Chondrocyte (in vitro differentiated cells): ENCODE measurements around the gene OSER1. TPM values are rescaled to one million over a fixed set of nuclear protein-coding genes. Genes with fewer than 3 reads are reported as not detected.
"Not testable (repeated sequence)": the region's sequence is repeated elsewhere in the genome, so short reads cannot be mapped to it uniquely, and the experiment has no call there.

ENCODE experiments used
- DNase-seq: peaks from one replicate; pipeline ENCODE4 v3.0.0; 2021; ENCODE audit warnings: mixed read lengths, low spot score
- H3K27ac Mint-ChIP-seq: one replicate; pipeline ENCODE4 v1.8.0; 2021; ENCODE audit warnings: mild to moderate bottlenecking, moderate library complexity, mixed read lengths; ENCODE audit not compliant: unreplicated experiment
- H3K27me3 Mint-ChIP-seq: 2 replicates; pipeline ENCODE4 v1.8.0; 2021; ENCODE audit warnings: low read depth, mixed read lengths
- H3K36me3 Mint-ChIP-seq: 2 replicates; pipeline ENCODE4 v1.8.0; 2021; ENCODE audit warnings: low read depth, mixed read lengths
- H3K4me1 Mint-ChIP-seq: 2 replicates; pipeline ENCODE4 v1.8.0; 2021; ENCODE audit warnings: low read depth, mild to moderate bottlenecking, mixed read lengths
- H3K4me3 Mint-ChIP-seq: one replicate; pipeline ENCODE4 v1.8.0; 2021; ENCODE audit warnings: mild to moderate bottlenecking, moderate library complexity, mixed read lengths; ENCODE audit not compliant: unreplicated experiment
- H3K9me3 Mint-ChIP-seq: 2 replicates; pipeline ENCODE4 v1.8.0; 2021; ENCODE audit warnings: low read depth, mixed read lengths
- total RNA-seq: library from RNA; stranded (reverse); gene quantifications from 3 replicates; pipeline ENCODE4 v1.2.1, GENCODE V29; 2021
- TF ChIP-seq, protein P1 (sequence below): fragments of 200-600 bp; sonication (generic); IDR thresholded peaks from 2 replicates; pipeline ENCODE4 v1.5.0; 2021; ENCODE audit warnings: antibody characterized with exemption, mild to moderate bottlenecking, moderate library complexity

OSER1 gene
- total RNA-seq, 1 donor from 2014 or later = 30.3 TPM

DNA sequence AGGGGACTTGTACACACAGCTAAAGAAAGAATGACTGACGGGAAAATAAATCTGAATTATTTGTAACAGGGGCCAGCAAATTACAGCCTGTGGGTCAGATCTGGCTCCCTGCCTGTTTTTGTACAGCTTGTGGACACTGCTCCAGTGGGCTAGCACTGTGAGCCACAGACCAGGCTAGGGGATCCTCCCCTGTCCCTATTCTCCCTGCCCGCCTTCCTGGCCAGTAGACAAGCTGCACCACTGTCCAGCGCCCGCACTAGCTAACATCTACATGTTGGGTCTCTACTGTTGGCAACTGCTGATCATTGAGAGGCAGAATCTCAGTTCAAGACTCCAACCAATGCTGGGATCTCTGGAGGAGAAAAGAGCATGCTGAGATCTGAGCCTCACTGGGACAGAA, 10.7 kb downstream of the OSER1 start:
- no peak overlapping the region for H3K4me3 Mint-ChIP-seq
- peak overlapping the region; percentile 69 for H3K27ac Mint-ChIP-seq
- no peaks in the 10 kb centered on the region for H3K9me3 Mint-ChIP-seq
- no peaks in the 10 kb centered on the region for H3K27me3 Mint-ChIP-seq
- no peak for DNase-seq
- H3K4me1 Mint-ChIP-seq = peaks cover 52% of the 10 kb centered on the region
- TF ChIP-seq, protein P1, sequence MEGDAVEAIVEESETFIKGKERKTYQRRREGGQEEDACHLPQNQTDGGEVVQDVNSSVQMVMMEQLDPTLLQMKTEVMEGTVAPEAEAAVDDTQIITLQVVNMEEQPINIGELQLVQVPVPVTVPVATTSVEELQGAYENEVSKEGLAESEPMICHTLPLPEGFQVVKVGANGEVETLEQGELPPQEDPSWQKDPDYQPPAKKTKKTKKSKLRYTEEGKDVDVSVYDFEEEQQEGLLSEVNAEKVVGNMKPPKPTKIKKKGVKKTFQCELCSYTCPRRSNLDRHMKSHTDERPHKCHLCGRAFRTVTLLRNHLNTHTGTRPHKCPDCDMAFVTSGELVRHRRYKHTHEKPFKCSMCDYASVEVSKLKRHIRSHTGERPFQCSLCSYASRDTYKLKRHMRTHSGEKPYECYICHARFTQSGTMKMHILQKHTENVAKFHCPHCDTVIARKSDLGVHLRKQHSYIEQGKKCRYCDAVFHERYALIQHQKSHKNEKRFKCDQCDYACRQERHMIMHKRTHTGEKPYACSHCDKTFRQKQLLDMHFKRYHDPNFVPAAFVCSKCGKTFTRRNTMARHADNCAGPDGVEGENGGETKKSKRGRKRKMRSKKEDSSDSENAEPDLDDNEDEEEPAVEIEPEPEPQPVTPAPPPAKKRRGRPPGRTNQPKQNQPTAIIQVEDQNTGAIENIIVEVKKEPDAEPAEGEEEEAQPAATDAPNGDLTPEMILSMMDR = no peak
- peaks cover 40% of the 10 kb centered on the region for H3K36me3 Mint-ChIP-seq

DNA sequence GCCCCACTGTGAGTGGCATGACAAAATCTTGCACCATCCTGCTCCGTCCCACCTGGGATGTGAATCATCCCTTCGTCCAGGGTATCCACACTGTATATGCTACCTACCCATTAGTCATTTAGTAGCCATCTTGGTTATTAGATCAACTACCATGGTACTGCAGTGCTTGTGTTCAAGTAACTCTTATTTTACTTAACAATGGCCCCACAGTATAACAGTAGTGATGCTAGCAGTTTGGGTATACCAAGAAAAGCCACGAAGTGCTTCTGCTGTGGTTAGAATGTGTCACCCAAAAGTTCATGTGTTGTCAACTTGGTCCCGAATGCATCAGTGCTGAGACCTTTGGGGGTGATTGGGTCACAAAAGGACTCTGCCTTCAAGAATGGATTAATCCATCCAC, 11.7 kb downstream of the OSER1 start:
- peaks cover 42% of the 10 kb centered on the region for H3K4me1 Mint-ChIP-seq
- TF ChIP-seq, protein P1 = no peak
- no peak overlapping the region for H3K4me3 Mint-ChIP-seq
- no peaks in the 10 kb centered on the region for H3K9me3 Mint-ChIP-seq
- peaks cover 38% of the 10 kb centered on the region for H3K36me3 Mint-ChIP-seq
- H3K27ac Mint-ChIP-seq = no peak overlapping the region
- no peak for DNase-seq
- H3K27me3 Mint-ChIP-seq = no peaks in the 10 kb centered on the region

DNA sequence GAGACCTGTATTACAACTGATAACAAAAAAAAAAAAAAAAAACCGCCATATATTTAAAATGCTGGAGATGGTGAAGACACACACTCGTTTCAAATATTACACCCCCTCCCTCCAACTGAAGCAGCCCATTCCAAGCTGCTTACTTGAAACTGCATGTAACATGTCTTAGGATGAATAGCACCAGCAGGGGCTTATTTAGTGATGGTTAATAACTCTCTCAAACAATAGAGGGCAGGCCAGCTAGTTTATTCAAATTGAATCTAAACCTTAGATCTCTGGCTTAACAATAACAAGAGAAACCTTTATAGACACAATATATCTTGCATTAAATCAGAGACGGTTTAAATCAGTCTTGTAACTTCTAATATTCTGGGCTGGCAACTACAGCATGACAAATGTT, 14.3 kb downstream of the OSER1 start:
- Mint-ChIP-seq H3K4me3 (no peak overlapping the region), H3K27me3 (no peaks in the 10 kb centered on the region), H3K27ac (no peak overlapping the region), H3K4me1 (peaks cover 20% of the 10 kb centered on the region), H3K36me3 (peaks cover 26% of the 10 kb centered on the region), H3K9me3 (no peaks in the 10 kb centered on the region)
- TF ChIP-seq, protein P1 = peak; percentile 54
- no peak for DNase-seq

DNA sequence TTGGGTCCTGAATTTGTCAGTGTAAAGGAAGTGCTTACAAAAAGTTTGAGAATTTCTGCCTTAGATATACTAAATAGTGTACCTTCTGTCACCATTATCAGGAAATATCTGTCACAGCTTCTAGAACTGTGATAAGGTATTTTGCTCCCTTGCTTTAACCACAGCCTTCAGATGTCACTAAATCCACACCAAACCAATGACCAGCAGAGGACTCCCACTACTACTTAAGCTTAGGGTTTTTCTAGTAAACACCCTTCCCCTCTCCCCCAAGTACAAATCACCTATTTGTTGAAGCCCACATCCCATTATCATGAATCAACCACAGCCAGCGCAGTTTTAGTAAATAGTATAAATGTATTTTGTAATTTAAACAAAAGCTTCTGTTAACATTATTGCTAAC, 15.0 kb downstream of the OSER1 start:
- DNase-seq = no peak
- no peaks in the 10 kb centered on the region for H3K9me3 Mint-ChIP-seq
- TF ChIP-seq, protein P1 = no peak
- H3K4me1 Mint-ChIP-seq = peaks cover 13% of the 10 kb centered on the region
- H3K27me3 Mint-ChIP-seq = no peaks in the 10 kb centered on the region
- no peak overlapping the region for H3K27ac Mint-ChIP-seq
- no peak overlapping the region for H3K4me3 Mint-ChIP-seq
- peaks cover 25% of the 10 kb centered on the region for H3K36me3 Mint-ChIP-seq

DNA sequence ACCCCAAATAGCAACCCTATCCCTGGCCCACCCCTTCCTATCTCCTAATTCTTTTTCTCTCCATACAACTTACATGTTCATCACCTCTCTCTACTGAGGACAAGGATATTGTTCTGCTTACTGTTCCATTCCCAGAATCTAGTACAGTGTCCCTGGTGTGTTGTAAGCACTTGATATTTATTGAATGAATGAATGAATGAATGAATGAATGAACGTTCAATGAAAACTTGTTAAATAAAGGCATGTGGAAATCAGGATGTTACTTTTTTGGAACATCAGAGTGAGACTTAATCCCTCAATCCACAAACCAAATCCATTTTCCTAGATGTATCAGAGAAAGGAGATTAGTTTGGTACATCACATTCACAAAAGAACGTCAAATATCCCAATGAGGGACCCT, 16.8 kb downstream of the OSER1 start:
- H3K9me3 Mint-ChIP-seq = no peaks in the 10 kb centered on the region

DNA sequence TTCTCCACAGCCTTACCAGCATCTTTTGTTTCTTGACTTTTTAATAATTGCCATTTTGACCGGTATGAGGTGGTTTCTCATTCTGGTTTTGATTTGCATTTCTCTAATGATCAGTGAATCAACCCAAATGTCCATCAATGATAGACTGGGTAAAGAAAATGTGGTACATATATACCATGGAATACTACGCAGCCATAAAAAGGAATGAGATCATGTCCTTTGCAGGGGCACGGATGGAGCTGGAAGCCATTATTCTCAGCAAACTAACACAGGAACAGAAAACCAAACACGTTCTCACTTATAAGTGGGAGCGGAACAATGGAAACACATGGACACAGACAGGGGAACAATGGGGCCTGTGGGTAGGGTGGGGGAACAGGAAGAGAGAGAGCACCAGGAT, 18.9 kb downstream of the OSER1 start:
- not testable (repeated sequence) for H3K36me3 Mint-ChIP-seq, H3K27me3 Mint-ChIP-seq, H3K9me3 Mint-ChIP-seq, H3K4me3 Mint-ChIP-seq, DNase-seq, H3K27ac Mint-ChIP-seq
- H3K4me1 Mint-ChIP-seq = peaks cover 27% of the 10 kb centered on the region

More for the DNA sequence above, 16.8 kb downstream of the OSER1 start:
- Mint-ChIP-seq H3K4me3 (no peak overlapping the region), H3K36me3 (peaks cover 13% of the 10 kb centered on the region), H3K27me3 (no peaks in the 10 kb centered on the region), H3K27ac (no peak overlapping the region), H3K4me1 (peaks cover 9% of the 10 kb centered on the region)
- TF ChIP-seq, protein P1 = no peak
- no peak for DNase-seq
